ENCODE measurements around the gene TRIM25. TPM values are rescaled to one million over a fixed set of nuclear protein-coding genes. Genes with fewer than 3 reads are reported as not detected.

Gene TRIM25
- total RNA-seq: 25.6 and 28.7 TPM in 2 replicates
- long read RNA-seq, partial matches to known transcripts: 0 of 10 reads
- long read RNA-seq, other reads (novel, unspliced or antisense): 10 of 10 reads

GRCh38 chr17:56913867-56914580 is at the start of gene TRIM25:
Gene TRIM25 (minus strand): TSS chr17:56914049. CDS start chr17:56913988, 61 bp downstream.
- peak; percentile 56 for DNase-seq (ENCODE audit: low read depth, low spot score)
- no peak for TF ChIP-seq CTCF (conservative IDR thresholded peaks at IDR 0.05)
- H3K36me3 Mint-ChIP-seq (ENCODE audit: low read depth): peaks cover 8% of the 10 kb centered on the region
- H3K4me1 Mint-ChIP-seq: peaks cover 19% of the 10 kb centered on the region
- peak within 1 kb of the TSS; percentile 95 for H3K4me3 Mint-ChIP-seq
- peak within 1 kb of the TSS; percentile 54 for H3K27ac Mint-ChIP-seq (ENCODE audit: unreplicated experiment)
- peaks cover 12% of the 10 kb centered on the region for H3K9me3 Mint-ChIP-seq
- peaks cover 6% of the 10 kb centered on the region for H3K27me3 Mint-ChIP-seq (ENCODE audit: low read depth)

- Mint-ChIP-seq H3K27me3 (ENCODE audit: low read depth) (no peaks in the 10 kb centered on the region), H3K4me3 (peak within 1 kb of the TSS; percentile 94), H3K4me1 (peaks cover 23% of the 10 kb centered on the region), H3K27ac (ENCODE audit: unreplicated experiment) (peak within 1 kb of the TSS; percentile 97), H3K36me3 (ENCODE audit: low read depth) (peaks cover 3% of the 10 kb centered on the region), H3K9me3 (no peaks in the 10 kb centered on the region)
- TF ChIP-seq CTCF (conservative IDR thresholded peaks at IDR 0.05): peak; percentile 99
- peak; percentile 99 for DNase-seq (ENCODE audit: low read depth, low spot score)
Measured at GRCh38 chr17:56960596-56961538, 47.0 kb upstream of the TRIM25 start, which contains the start of gene COIL. Gene COIL (minus strand): TSS chr17:56961050. CDS start chr17:56961019, 31 bp downstream.

- Mint-ChIP-seq H3K4me3 (no peak overlapping the region), H3K27ac (ENCODE audit: unreplicated experiment) (no peak overlapping the region), H3K36me3 (ENCODE audit: low read depth) (peaks cover 6% of the 10 kb centered on the region), H3K4me1 (peaks cover 26% of the 10 kb centered on the region), H3K27me3 (ENCODE audit: low read depth) (no peaks in the 10 kb centered on the region), H3K9me3 (no peaks in the 10 kb centered on the region)
- no peak for TF ChIP-seq CTCF (conservative IDR thresholded peaks at IDR 0.05)
- DNase-seq (ENCODE audit: low read depth, low spot score): no peak
Measured at GRCh38 chr17:56956992-56957391, 43.1 kb upstream of the TRIM25 start.

- Mint-ChIP-seq H3K4me1 (peaks cover 16% of the 10 kb centered on the region), H3K27ac (ENCODE audit: unreplicated experiment) (no peak overlapping the region), H3K4me3 (no peak overlapping the region), H3K27me3 (ENCODE audit: low read depth) (no peaks in the 10 kb centered on the region), H3K9me3 (no peaks in the 10 kb centered on the region), H3K36me3 (ENCODE audit: low read depth) (peaks cover 12% of the 10 kb centered on the region)
- no peak for TF ChIP-seq CTCF (conservative IDR thresholded peaks at IDR 0.05)
- DNase-seq (ENCODE audit: low read depth, low spot score): no peak
Measured at GRCh38 chr17:56949595-56949994, 35.7 kb upstream of the TRIM25 start.

GRCh38 chr17:56948491-56948890 is 34.6 kb upstream of the TRIM25 start:
- Mint-ChIP-seq H3K27ac (ENCODE audit: unreplicated experiment) (no peak overlapping the region), H3K36me3 (ENCODE audit: low read depth) (peaks cover 12% of the 10 kb centered on the region), H3K4me1 (peaks cover 15% of the 10 kb centered on the region), H3K27me3 (ENCODE audit: low read depth) (no peaks in the 10 kb centered on the region), H3K9me3 (no peaks in the 10 kb centered on the region), H3K4me3 (no peak overlapping the region)
- DNase-seq (ENCODE audit: low read depth, low spot score): no peak
- no peak for TF ChIP-seq CTCF (conservative IDR thresholded peaks at IDR 0.05)

All from neural crest cell (in vitro differentiated cells).